Stimulated activated CD8-positive, alpha-beta memory T cell treated with anti-CD3 and anti-CD28 coated beads, Interleukin-12 subunit alpha, Interleukin-12 subunit beta, amount 100 ng/mL, for 4 hours (primary cell): ENCODE results near the gene DPH5.

Source experiments
- DNase-seq: peaks from one replicate; pipeline ENCODE4 v3.0.0-alpha.2; 2020; ENCODE audit warnings: low read depth

The DPH5 gene

GRCh38 chr1:100941580-100942216 is 83.9 kb downstream of the DPH5 start:
- DNase-seq, result no peak

- no peak for DNase-seq
Measured at GRCh38 chr1:100941098-100941527, 84.5 kb downstream of the DPH5 start.
